NCI-H2171 treated with DMSO at 0.1 percent for 48 hours (cell line): ENCODE results near the gene NGEF.

Experiments
- DNase-seq: peaks from one replicate; lab custom pipeline; 2025; lab: John Stamatoyannopoulos, UW

The NGEF gene

GRCh38 chr2:232999354-232999753, 13.7 kb downstream of the NGEF start:
- DNase-seq, result no peak

GRCh38 chr2:232998666-232998985, 14.4 kb downstream of the NGEF start:
- DNase-seq, result no peak

- no peak for DNase-seq
Observed at GRCh38 chr2:232997749-232998665, 15.0 kb downstream of the NGEF start.

- no peak for DNase-seq
Observed at GRCh38 chr2:232994446-232994845, 18.6 kb downstream of the NGEF start.

- DNase-seq, result no peak
Observed at GRCh38 chr2:232993231-232993821, 19.7 kb downstream of the NGEF start.

GRCh38 chr2:232986155-232986554, 26.9 kb downstream of the NGEF start:
- no peak for DNase-seq

GRCh38 chr2:232984451-232985207, 28.4 kb downstream of the NGEF start:
- no peak for DNase-seq

GRCh38 chr2:232983669-232984140, 29.4 kb downstream of the NGEF start:
- no peak for DNase-seq

GRCh38 chr2:232982926-232983668, 30.0 kb downstream of the NGEF start:
- no peak for DNase-seq

GRCh38 chr2:232981767-232982360, 31.2 kb downstream of the NGEF start:
- DNase-seq, result no peak

- DNase-seq, result no peak
Observed at GRCh38 chr2:232981356-232981755, 31.7 kb downstream of the NGEF start.

GRCh38 chr2:232980683-232981082, 32.4 kb downstream of the NGEF start:
- no peak for DNase-seq

- DNase-seq, result peak; percentile 34
Observed at GRCh38 chr2:232979871-232980461, 33.1 kb downstream of the NGEF start.

GRCh38 chr2:232977438-232977971, 35.6 kb downstream of the NGEF start:
- no peak for DNase-seq

- DNase-seq, result no peak
Observed at GRCh38 chr2:232976666-232977437, 36.2 kb downstream of the NGEF start.

GRCh38 chr2:232976176-232976575, 36.9 kb downstream of the NGEF start:
- no peak for DNase-seq

GRCh38 chr2:232974396-232974795, 38.7 kb downstream of the NGEF start:
- DNase-seq, result no peak

GRCh38 chr2:232973796-232974195, 39.3 kb downstream of the NGEF start:
- no peak for DNase-seq

- DNase-seq, result no peak
Observed at GRCh38 chr2:232973011-232973735, 39.9 kb downstream of the NGEF start.
